ENCODE measurements around the gene FCMR. TPM values are rescaled to one million over a fixed set of nuclear protein-coding genes. Genes with fewer than 3 reads are reported as not detected.

The FCMR gene
- total and polyA plus RNA-seq, 10 of the 15 experiments (the other 5 are each of a cell fraction or from before 2014, with no cell fraction given) = 79.7 to 245 (median 123) TPM

GRCh38 chr1:206929524-206929923 is 7.8 kb upstream of the FCMR start:
- intact Hi-C loops (cut with micrococcal nuclease; ENCODE audit: unreplicated experiment) = no loop called here
- CTCF ChIA-PET = interaction anchor here (0.6 to 13.5 kb wide), 4 partner anchors 12 to 162 kb away, joined by 3 to 643 read pairs (median 219); partner anchors contain the start of genes FCAMR and FCMR
- Histone ChIP-seq H3K9me3 (replicated peaks; ENCODE audit: control insufficient read depth, insufficient read depth, low read length) (no peaks in the 10 kb centered on the region), H3K27me3 (replicated peaks in 1 of 2; ENCODE audit: control insufficient read depth in 2 of 2, insufficient read depth in 2 of 2, low read length in 1 of 2) (no peaks in the 10 kb centered on the region), H3K27ac (ENCODE audit: control insufficient read depth, insufficient read depth) (peak overlapping the region; percentile 99), H4K20me1 (ENCODE audit: control insufficient read depth, insufficient read depth) (no peaks in the 10 kb centered on the region), H3K79me2 (ENCODE audit: control insufficient read depth, insufficient read depth, low read length) (no peaks in the 10 kb centered on the region), H3K4me3 (peak overlapping the region; percentile 64; the same call in 1 of the 2 replicates), H3K36me3 (ENCODE audit: control insufficient read depth in 2 of 2, insufficient read depth in 2 of 2, low read length in 1 of 2) (no peaks in the 10 kb centered on the region), H2AFZ (ENCODE audit: control insufficient read depth, low read depth, low read length) (no peak overlapping the region), H3K4me2 (ENCODE audit: control insufficient read depth, insufficient read depth) (peak overlapping the region; percentile 93), H3K4me1 (ENCODE audit: control insufficient read depth, insufficient read depth, low read length) (peaks cover 57% of the 10 kb centered on the region), H3K9ac (ENCODE audit: control insufficient read depth, insufficient read depth, low read length) (peak overlapping the region; percentile 86)
- no TSS peak for BruUV-seq (replicated peaks)
- DNase-seq (ENCODE audit: low read depth, low spot score) (no peak), ATAC-seq (peak; percentile 4; the same call in 2 of the 3 replicates), FAIRE-seq (no peak)
- in situ Hi-C loops (cut with MboI) = loop anchor here (10.0 kb wide), 1 partner anchor 405 kb away; no protein-coding TSS in a partner anchor
- WGBS (ENCODE audit: insufficient coverage, insufficient replicate concordance, low lambda C conversion rate, missing lambda C conversion rate) = 61% methylated on average over 4 of the region's 6 CpGs
- RAD21 ChIA-PET (ENCODE audit: unreplicated experiment) = interaction anchor here (1.4 to 13.5 kb wide), 3 partner anchors 12 to 161 kb away, joined by 3 to 371 read pairs (median 192); partner anchors contain the start of gene FCMR
- SMC1A ChIA-PET (ENCODE audit: uncharacterized antibody, unreplicated experiment) = interaction anchor here (0.6 to 10.3 kb wide), 5 partner anchors 12 to 123 kb away, joined by 3 to 431 read pairs (median 85); partner anchors contain the start of genes FCAMR and FCMR
- POLR2A ChIA-PET = interaction anchor here (0.7 to 13.3 kb wide), 5 partner anchors 13 to 159 kb away, joined by 3 to 222 read pairs (median 7); partner anchors contain the start of genes FCAMR, FCMR and IL19
- peak in 2 of 3 experiments; percentile 25 to 42; a peak in 1 of 6 replicates for TF ChIP-seq CTCF (IDR thresholded peaks at IDR 0.05 in 2 of 3, conservative IDR thresholded peaks at IDR 0.05 in 1 of 3; ENCODE audit: control insufficient read depth in 2 of 3, extremely low read depth in 1 of 3, insufficient read depth in 1 of 3, low read depth in 3 of 3, low read length in 3 of 3)
- TF ChIP-seq ATF7 (IDR thresholded peaks at IDR 0.05; ENCODE audit: low read depth) = no peak
- no peak for TF ChIP-seq SUZ12 (IDR thresholded peaks at IDR 0.05; ENCODE audit: unreplicated experiment)
- no peak for TF ChIP-seq ETV6 (conservative IDR thresholded peaks at IDR 0.05 in 1 of 2, IDR thresholded peaks at IDR 0.05 in 1 of 2; ENCODE audit: borderline replicate concordance in 1 of 2, low read depth in 1 of 2)
- TF ChIP-seq, protein P1, sequence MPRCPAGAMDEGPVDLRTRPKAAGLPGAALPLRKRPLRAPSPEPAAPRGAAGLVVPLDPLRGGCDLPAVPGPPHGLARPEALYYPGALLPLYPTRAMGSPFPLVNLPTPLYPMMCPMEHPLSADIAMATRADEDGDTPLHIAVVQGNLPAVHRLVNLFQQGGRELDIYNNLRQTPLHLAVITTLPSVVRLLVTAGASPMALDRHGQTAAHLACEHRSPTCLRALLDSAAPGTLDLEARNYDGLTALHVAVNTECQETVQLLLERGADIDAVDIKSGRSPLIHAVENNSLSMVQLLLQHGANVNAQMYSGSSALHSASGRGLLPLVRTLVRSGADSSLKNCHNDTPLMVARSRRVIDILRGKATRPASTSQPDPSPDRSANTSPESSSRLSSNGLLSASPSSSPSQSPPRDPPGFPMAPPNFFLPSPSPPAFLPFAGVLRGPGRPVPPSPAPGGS (IDR thresholded peaks at IDR 0.05; ENCODE audit: borderline replicate concordance, insufficient read depth, low read depth, low read length, poor library complexity, severe bottlenecking) = no peak
- no peak for TF ChIP-seq IRF4 (IDR thresholded peaks at IDR 0.05; ENCODE audit: low read depth, low read length)
- TF ChIP-seq, protein P2, sequence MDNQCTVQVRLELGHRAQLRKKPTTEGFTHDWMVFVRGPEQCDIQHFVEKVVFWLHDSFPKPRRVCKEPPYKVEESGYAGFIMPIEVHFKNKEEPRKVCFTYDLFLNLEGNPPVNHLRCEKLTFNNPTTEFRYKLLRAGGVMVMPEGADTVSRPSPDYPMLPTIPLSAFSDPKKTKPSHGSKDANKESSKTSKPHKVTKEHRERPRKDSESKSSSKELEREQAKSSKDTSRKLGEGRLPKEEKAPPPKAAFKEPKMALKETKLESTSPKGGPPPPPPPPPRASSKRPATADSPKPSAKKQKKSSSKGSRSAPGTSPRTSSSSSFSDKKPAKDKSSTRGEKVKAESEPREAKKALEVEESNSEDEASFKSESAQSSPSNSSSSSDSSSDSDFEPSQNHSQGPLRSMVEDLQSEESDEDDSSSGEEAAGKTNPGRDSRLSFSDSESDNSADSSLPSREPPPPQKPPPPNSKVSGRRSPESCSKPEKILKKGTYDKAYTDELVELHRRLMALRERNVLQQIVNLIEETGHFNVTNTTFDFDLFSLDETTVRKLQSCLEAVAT (IDR thresholded peaks at IDR 0.05) = 0 out of 2 replicates have a peak, but pooled peaks have one; percentile 16
- no peak for TF ChIP-seq NFYB (IDR thresholded peaks at IDR 0.05; ENCODE audit: insufficient read depth, low read depth, low read length)
- TF ChIP-seq HDGF (IDR thresholded peaks at IDR 0.05) = no peak
- TF ChIP-seq NR2C1 (IDR thresholded peaks at IDR 0.05) = peak; percentile 25; the same call in 1 of the 2 replicates
- no peak for TF ChIP-seq SIX5 (IDR thresholded peaks at IDR 0.05; ENCODE audit: low read depth, low read length, severe bottlenecking)
- TF ChIP-seq, protein P3, sequence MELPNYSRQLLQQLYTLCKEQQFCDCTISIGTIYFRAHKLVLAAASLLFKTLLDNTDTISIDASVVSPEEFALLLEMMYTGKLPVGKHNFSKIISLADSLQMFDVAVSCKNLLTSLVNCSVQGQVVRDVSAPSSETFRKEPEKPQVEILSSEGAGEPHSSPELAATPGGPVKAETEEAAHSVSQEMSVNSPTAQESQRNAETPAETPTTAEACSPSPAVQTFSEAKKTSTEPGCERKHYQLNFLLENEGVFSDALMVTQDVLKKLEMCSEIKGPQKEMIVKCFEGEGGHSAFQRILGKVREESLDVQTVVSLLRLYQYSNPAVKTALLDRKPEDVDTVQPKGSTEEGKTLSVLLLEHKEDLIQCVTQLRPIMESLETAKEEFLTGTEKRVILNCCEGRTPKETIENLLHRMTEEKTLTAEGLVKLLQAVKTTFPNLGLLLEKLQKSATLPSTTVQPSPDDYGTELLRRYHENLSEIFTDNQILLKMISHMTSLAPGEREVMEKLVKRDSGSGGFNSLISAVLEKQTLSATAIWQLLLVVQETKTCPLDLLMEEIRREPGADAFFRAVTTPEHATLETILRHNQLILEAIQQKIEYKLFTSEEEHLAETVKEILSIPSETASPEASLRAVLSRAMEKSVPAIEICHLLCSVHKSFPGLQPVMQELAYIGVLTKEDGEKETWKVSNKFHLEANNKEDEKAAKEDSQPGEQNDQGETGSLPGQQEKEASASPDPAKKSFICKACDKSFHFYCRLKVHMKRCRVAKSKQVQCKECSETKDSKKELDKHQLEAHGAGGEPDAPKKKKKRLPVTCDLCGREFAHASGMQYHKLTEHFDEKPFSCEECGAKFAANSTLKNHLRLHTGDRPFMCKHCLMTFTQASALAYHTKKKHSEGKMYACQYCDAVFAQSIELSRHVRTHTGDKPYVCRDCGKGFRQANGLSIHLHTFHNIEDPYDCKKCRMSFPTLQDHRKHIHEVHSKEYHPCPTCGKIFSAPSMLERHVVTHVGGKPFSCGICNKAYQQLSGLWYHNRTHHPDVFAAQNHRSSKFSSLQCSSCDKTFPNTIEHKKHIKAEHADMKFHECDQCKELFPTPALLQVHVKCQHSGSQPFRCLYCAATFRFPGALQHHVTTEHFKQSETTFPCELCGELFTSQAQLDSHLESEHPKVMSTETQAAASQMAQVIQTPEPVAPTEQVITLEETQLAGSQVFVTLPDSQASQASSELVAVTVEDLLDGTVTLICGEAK (IDR thresholded peaks at IDR 0.05; ENCODE audit: borderline replicate concordance) = no peak
- TF ChIP-seq TAF1 (IDR thresholded peaks at IDR 0.05; ENCODE audit: borderline replicate concordance, low read depth, low read length) = 0 out of 2 replicates have a peak, but pooled peaks have one; percentile 25

Data from GM12878 (cell line).